B cell (primary cell): ENCODE measurements around the gene NIPBL. TPM values are rescaled to one million over a fixed set of nuclear protein-coding genes. Genes with fewer than 3 reads are reported as not detected.
"Not testable (repeated sequence)": the region's sequence is repeated elsewhere in the genome, so short reads cannot be mapped to it uniquely, and the experiment has no call there.

Experiments
- ATAC-seq: fragments of 200-7000 bp; cut with Tn5 transposase; one replicate; pipeline ENCODE4 v1.10.0; 2021; ENCODE audit warnings: low read depth, mild to moderate bottlenecking, moderate number of reproducible peaks, moderate library complexity
- CTCF ChIA-PET: fragments of 350-600 bp; sonication (Branson Sonifier 250); formaldehyde crosslinking; loops from one replicate; lab custom pipeline; 2021; ENCODE audit warnings: antibody characterized with exemption, inconsistent platforms; lab: Charles Lee
- POLR2A ChIA-PET: fragments of 350-600 bp; sonication (Branson Sonifier 250); formaldehyde crosslinking; loops from one replicate; lab custom pipeline; 2021; ENCODE audit warnings: antibody characterized with exemption; lab: Charles Lee
- DNase-seq: peaks from one replicate; pipeline ENCODE4 v3.0.0; 2013
- H2AFZ ChIP-seq: 2 replicates; pipeline ENCODE4 v1.6.1; 2012; ENCODE audit warnings: mild to moderate bottlenecking, low read depth, low read length; ENCODE audit not compliant: insufficient read depth, poor library complexity, severe bottlenecking
- H3K27ac ChIP-seq, 2 donors: 1 replicate in 1 of 2; 2 replicates in 1 of 2; pipeline ENCODE4 v1.5.1; 2012 to 2013; ENCODE audit warnings: low read length in 2 of 2, mild to moderate bottlenecking in 2 of 2, moderate library complexity in 1 of 2
- H3K27me3 ChIP-seq, 4 experiments: fragments of 200-600 bp in 1 of 4; sonication (generic) in 1 of 4; replicated peaks in 1 of 4; 1 replicate in 2 of 4; 2 replicates in 2 of 4; pipeline versions ENCODE4 v1.6.1 to v1.7.0; 2013 to 2016; ENCODE audit warnings: low read length in 3 of 4, mild to moderate bottlenecking in 2 of 4, mixed read lengths in 1 of 4, moderate library complexity in 1 of 4; ENCODE audit not compliant: insufficient read depth in 4 of 4, control insufficient read depth in 3 of 4; ENCODE audit errors: control extremely low read depth in 1 of 4
- H3K36me3 ChIP-seq, 2 experiments: replicated peaks in 1 of 2; 1 replicate in 1 of 2; 2 replicates in 1 of 2; pipeline versions ENCODE4 v1.6.1 to v1.7.1; 2013; ENCODE audit warnings: low read length in 1 of 2; ENCODE audit not compliant: insufficient read depth in 2 of 2, control insufficient read depth in 1 of 2; ENCODE audit errors: control extremely low read depth in 1 of 2, extremely low read depth in 1 of 2
- H3K4me1 ChIP-seq, 2 donors: fragments of 200-600 bp in 1 of 2; sonication (generic) in 1 of 2; 1 replicate in 1 of 2; 2 replicates in 1 of 2; pipeline versions ENCODE4 v1.5.1 to v1.6.1; 2013 to 2017; ENCODE audit warnings: low read length in 2 of 2; ENCODE audit not compliant: control insufficient read depth in 2 of 2, insufficient read depth in 2 of 2
- H3K4me2 ChIP-seq: replicated peaks from 2 replicates; pipeline ENCODE3; 2012; ENCODE audit warnings: mild to moderate bottlenecking, low read depth, low read length; ENCODE audit not compliant: poor library complexity, severe bottlenecking
- H3K4me3 ChIP-seq, 5 experiments: fragments of 200-600 bp in 1 of 5; sonication (generic) in 1 of 5; 1 replicate in 3 of 5; 2 replicates in 2 of 5; pipeline versions ENCODE4 v1.5.1 to v1.7.0; 2011 to 2016; ENCODE audit warnings: low read length in 4 of 5, mild to moderate bottlenecking in 4 of 5, low read depth in 2 of 5, control low read depth in 1 of 5, moderate library complexity in 1 of 5; ENCODE audit not compliant: insufficient read depth in 1 of 5; ENCODE audit errors: control extremely low read depth in 1 of 5, extremely low read depth in 1 of 5
- H3K79me2 ChIP-seq: fragments of 200-600 bp; sonication (generic); one replicate; pipeline ENCODE4 v1.6.0; 2016; ENCODE audit warnings: low read length; ENCODE audit not compliant: control insufficient read depth, insufficient read depth
- H3K9ac ChIP-seq: fragments of 200-600 bp; sonication (generic); 2 replicates; pipeline ENCODE4 v1.6.1; 2017; ENCODE audit warnings: mild to moderate bottlenecking, low read length, moderate library complexity
- H3K9me3 ChIP-seq, 3 donors: one replicate each; pipeline versions ENCODE4 v1.6.1 to v1.7.1; 2013; ENCODE audit warnings: low read length in 2 of 3; ENCODE audit not compliant: control insufficient read depth in 2 of 3, insufficient read depth in 1 of 3; ENCODE audit errors: control extremely low read depth in 1 of 3
- H4K20me1 ChIP-seq: 2 replicates; pipeline ENCODE4 v1.6.0; 2012; ENCODE audit warnings: mild to moderate bottlenecking, low read length; ENCODE audit not compliant: insufficient read depth, control insufficient read depth, poor library complexity, severe bottlenecking
- H3K27ac Mint-ChIP-seq: one replicate; pipeline ENCODE4 v1.8.0; 2021; ENCODE audit warnings: mixed read lengths
- H3K27me3 Mint-ChIP-seq: one replicate; pipeline ENCODE4 v1.8.0; 2021; ENCODE audit warnings: mixed read lengths
- H3K4me1 Mint-ChIP-seq: one replicate; pipeline ENCODE4 v1.8.0; 2021; ENCODE audit warnings: mixed read lengths
- H3K4me3 Mint-ChIP-seq: one replicate; pipeline ENCODE4 v1.8.0; 2021; ENCODE audit warnings: mixed read lengths
- H3K9me3 Mint-ChIP-seq: one replicate; pipeline ENCODE4 v1.8.0; 2022; ENCODE audit warnings: mixed read lengths; ENCODE audit not compliant: insufficient read depth
- CTCF ChIP-seq: fragments of 200-600 bp; IDR thresholded peaks from one replicate; pipeline ENCODE4 v1.8.0; 2022; ENCODE audit warnings: antibody characterized with exemption, mild to moderate bottlenecking
- EZH2 ChIP-seq: IDR thresholded peaks from 2 replicates; pipeline ENCODE4 v1.6.1; 2012; ENCODE audit warnings: borderline replicate concordance, low read depth, mild to moderate bottlenecking, moderate library complexity, low read length; ENCODE audit not compliant: insufficient read depth, poor library complexity, severe bottlenecking
- WGBS: methylation state at CpG from one replicate; pipeline ENCODE4 v1.1.5; 2013; ENCODE audit warnings: missing lambda C conversion rate; ENCODE audit not compliant: insufficient coverage; 5-methylcytosine and 5-hydroxymethylcytosine counted together
- intact Hi-C: fragments of 100-400 bp; cut with micrococcal nuclease; formaldehyde crosslinking; loops from one replicate; pipeline ENCODE4 v1.10.0; 2022
- polyA plus RNA-seq: library from polyadenylated mRNA; depleted of rRNA; stranded (reverse); fragments of >200 nt; gene quantifications from 2 replicates; pipeline ENCODE4 v1.2.3, GENCODE V29; 2012
- total RNA-seq, 2 donors: library from RNA; stranded (reverse); fragments of 120-200 nt in 1 of 2; gene quantifications; 1 replicate in 1 of 2; 2 replicates in 1 of 2; pipeline versions ENCODE4 v1.2.3 to v1.2.4, GENCODE V29; 2013 to 2022

The NIPBL gene
- total and polyA plus RNA-seq, 2 donors (not counting 1 experiment from before 2014, with no cell fraction given), result 24.7 to 112 TPM

- H3K9me3 Mint-ChIP-seq, result peaks cover 7% of the 10 kb centered on the region
- Histone ChIP-seq H3K4me2 (no peak overlapping the region), H3K27ac (no peak overlapping the region), H3K79me2 (peaks cover 100% of the 10 kb centered on the region), H4K20me1 (peaks cover 88% of the 10 kb centered on the region), H3K36me3 (no peaks in the 10 kb centered on the region), H3K4me3 (no peak overlapping the region), H3K9ac (no peak overlapping the region), H3K27me3 (no peaks in the 10 kb centered on the region), H3K4me1 (peaks cover 15 to 33% of the 10 kb centered on the region in 2 donors), H3K9me3 (peaks cover 2 to 12% (median 9%) of the 10 kb centered on the region in 3 donors), H2AFZ (no peak overlapping the region)
- intact Hi-C loops, result loop anchor here (5.0 kb wide), 1 partner anchor 42 kb away; no protein-coding TSS in a partner anchor
- no peaks in the 10 kb centered on the region for H3K27me3 Mint-ChIP-seq
- CTCF ChIA-PET, result interaction anchor here (1.4 kb wide), 1 partner anchor 16 kb away, joined by 3 read pairs; no protein-coding TSS in a partner anchor
- H3K4me3 Mint-ChIP-seq, result no peak overlapping the region
- DNase-seq (no peak), ATAC-seq (no peak)
- TF ChIP-seq CTCF (no peak), EZH2 (no peak)
- H3K4me1 Mint-ChIP-seq, result peaks cover 73% of the 10 kb centered on the region
- POLR2A ChIA-PET, result no interaction called here
- H3K27ac Mint-ChIP-seq, result no peak overlapping the region
- WGBS, result no CpG with 5 or more reads among the region's 2 CpGs
These were observed 23.7 kb downstream of the NIPBL start for GRCh38 chr5:36900283-36900682.

GRCh38 chr5:36901077-36901476 is 24.5 kb downstream of the NIPBL start:
- H3K9me3 Mint-ChIP-seq, H3K27me3 Mint-ChIP-seq, H3K36me3 ChIP-seq, H2AFZ ChIP-seq, H3K9ac ChIP-seq, POLR2A ChIA-PET, H3K27me3 ChIP-seq, H3K4me2 ChIP-seq, CTCF ChIA-PET, DNase-seq, H3K4me3 ChIP-seq, ATAC-seq, H3K4me3 Mint-ChIP-seq, H3K27ac ChIP-seq, H3K27ac Mint-ChIP-seq: not testable (repeated sequence)
- intact Hi-C loops, result loop anchor here (5.0 kb wide), 1 partner anchor 41 kb away; no protein-coding TSS in a partner anchor
- H3K9me3 ChIP-seq, result peaks cover 2 to 12% (median 9%) of the 10 kb centered on the region in 3 donors
- H3K4me1 ChIP-seq, result peaks cover 15 to 28% of the 10 kb centered on the region in 2 donors
- H3K4me1 Mint-ChIP-seq, result peaks cover 67% of the 10 kb centered on the region
- H4K20me1 ChIP-seq, result peaks cover 81% of the 10 kb centered on the region
- peaks cover 100% of the 10 kb centered on the region for H3K79me2 ChIP-seq
